DOHH2 (cell line): Measurements from ENCODE around the gene TULP3.

Experiments used
- H3F3A ChIP-seq: fragments of 200-600 bp; sonication (generic), shearing (Covaris generic); 2 replicates; pipeline ENCODE4 v1.6.0; 2016; ENCODE audit warnings: antibody characterized with exemption, mild to moderate bottlenecking; ENCODE audit not compliant: control insufficient read depth, insufficient read depth
- H3K27ac ChIP-seq: fragments of 200-600 bp; sonication (generic); 2 replicates; pipeline ENCODE4 v1.5.1; 2014; ENCODE audit warnings: low read depth, mild to moderate bottlenecking, low read length, moderate library complexity
- H3K27me3 ChIP-seq: fragments of 200-600 bp; sonication (generic); 2 replicates; pipeline ENCODE4 v1.6.1; 2014; ENCODE audit warnings: mild to moderate bottlenecking, low read length, mixed read lengths; ENCODE audit not compliant: control insufficient read depth
- H3K36me3 ChIP-seq: fragments of 200-600 bp; sonication (generic); 2 replicates; pipeline ENCODE4 v1.6.1; 2014; ENCODE audit warnings: mild to moderate bottlenecking, low read length, moderate library complexity, mixed read lengths; ENCODE audit not compliant: control insufficient read depth
- H3K4me1 ChIP-seq: fragments of 200-600 bp; sonication (generic); 2 replicates; pipeline ENCODE4 v1.6.1; 2014; ENCODE audit warnings: mild to moderate bottlenecking, low read length, mixed read lengths; ENCODE audit not compliant: control insufficient read depth
- H3K4me2 ChIP-seq: fragments of 200-600 bp; sonication (generic); 2 replicates; pipeline ENCODE4 v1.6.0; 2014; ENCODE audit warnings: mild to moderate bottlenecking, low read length, moderate library complexity
- H3K4me3 ChIP-seq: fragments of 200-600 bp; sonication (generic); 2 replicates; pipeline ENCODE4 v1.5.1; 2014; ENCODE audit warnings: mild to moderate bottlenecking, low read length, mixed read lengths
- H3K79me2 ChIP-seq: fragments of 200-600 bp; sonication (generic); 2 replicates; pipeline ENCODE4 v1.6.1; 2014; ENCODE audit warnings: mild to moderate bottlenecking, low read length, mixed read lengths; ENCODE audit not compliant: control insufficient read depth
- H3K9me2 ChIP-seq: fragments of 200-600 bp; sonication (generic); replicated peaks from 2 replicates; pipeline ENCODE4 v1.6.1; 2014; ENCODE audit warnings: mild to moderate bottlenecking, low read length, mixed read lengths; ENCODE audit not compliant: control insufficient read depth
- H3K9me3 ChIP-seq: fragments of 200-600 bp; sonication (generic); 2 replicates; pipeline ENCODE4 v1.6.1; 2014; ENCODE audit warnings: antibody characterized with exemption, low read length, mixed read lengths; ENCODE audit not compliant: control insufficient read depth, insufficient read depth
- H4K20me1 ChIP-seq: fragments of 200-600 bp; sonication (generic); 2 replicates; pipeline ENCODE4 v1.6.0; 2014; ENCODE audit warnings: low read depth, mild to moderate bottlenecking, antibody characterized with exemption, low read length, moderate library complexity; ENCODE audit not compliant: control insufficient read depth, insufficient read depth
- CTCF ChIP-seq: fragments of 200-600 bp; sonication (generic); IDR thresholded peaks from one replicate; pipeline ENCODE4 v1.5.1; 2014; ENCODE audit warnings: antibody characterized with exemption, mild to moderate bottlenecking, low read depth, low read length; ENCODE audit not compliant: poor library complexity, severe bottlenecking
- EZH2phosphoT487 ChIP-seq: fragments of 200-600 bp; sonication (generic); IDR thresholded peaks from 2 replicates; pipeline ENCODE4 v1.6.1; 2017; ENCODE audit warnings: borderline replicate concordance, mild to moderate bottlenecking, antibody characterized with exemption, low read length, moderate library complexity, mixed read lengths

TULP3 gene

DNA sequence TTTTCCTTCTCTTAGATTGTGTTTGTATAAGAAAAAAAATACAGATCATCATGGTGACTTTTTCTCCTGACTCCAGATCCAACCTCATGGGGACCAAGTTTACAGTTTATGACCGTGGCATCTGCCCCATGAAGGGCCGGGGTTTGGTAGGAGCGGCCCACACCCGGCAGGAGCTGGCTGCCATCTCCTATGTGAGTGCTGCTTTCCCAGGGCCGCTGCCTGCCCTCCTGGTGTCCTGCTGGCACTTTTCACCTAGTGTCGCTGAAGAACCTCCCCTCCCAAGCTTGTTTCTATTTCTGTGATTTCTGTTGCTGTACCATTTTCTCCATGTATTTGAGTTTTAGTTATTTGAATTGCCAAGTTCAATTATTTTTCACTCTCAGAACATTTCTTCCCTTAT lies 43.7 kb downstream of the TULP3 start:
- H3K9me2 ChIP-seq = no peaks in the 10 kb centered on the region
- no peak overlapping the region for H3K27ac ChIP-seq
- H3F3A ChIP-seq = no peaks in the 10 kb centered on the region
- peaks cover 23% of the 10 kb centered on the region; the same call in 1 of the 2 replicates for H3K36me3 ChIP-seq
- H3K79me2 ChIP-seq = no peaks in the 10 kb centered on the region
- no peaks in the 10 kb centered on the region for H4K20me1 ChIP-seq
- TF ChIP-seq CTCF (no peak), EZH2phosphoT487 (no peak)
- H3K27me3 ChIP-seq = no peaks in the 10 kb centered on the region
- H3K4me3 ChIP-seq = no peak overlapping the region
- H3K4me1 ChIP-seq = no peaks in the 10 kb centered on the region
- H3K9me3 ChIP-seq = no peaks in the 10 kb centered on the region
- H3K4me2 ChIP-seq = no peak overlapping the region

- Histone ChIP-seq H3F3A (no peaks in the 10 kb centered on the region), H3K4me1 (no peaks in the 10 kb centered on the region), H3K27me3 (no peaks in the 10 kb centered on the region), H3K4me2 (no peak overlapping the region), H3K9me2 (no peaks in the 10 kb centered on the region), H3K36me3 (peaks cover 22% of the 10 kb centered on the region; the same call in 1 of the 2 replicates), H3K79me2 (no peaks in the 10 kb centered on the region), H3K9me3 (no peaks in the 10 kb centered on the region), H4K20me1 (no peaks in the 10 kb centered on the region), H3K4me3 (no peak overlapping the region), H3K27ac (no peak overlapping the region)
- no peak for TF ChIP-seq CTCF
- no peak for TF ChIP-seq EZH2phosphoT487
Measured at GRCh38 chr12:2936301-2936700, 45.6 kb downstream of the TULP3 start.

GRCh38 chr12:2937500-2937899 lies 46.8 kb downstream of the TULP3 start:
- Histone ChIP-seq H3K9me2 (no peaks in the 10 kb centered on the region), H3K4me3 (no peak overlapping the region), H3K27me3 (no peaks in the 10 kb centered on the region), H3K79me2 (no peaks in the 10 kb centered on the region), H3K4me2 (no peak overlapping the region), H3F3A (no peaks in the 10 kb centered on the region), H3K4me1 (no peaks in the 10 kb centered on the region), H3K27ac (no peak overlapping the region), H3K9me3 (no peaks in the 10 kb centered on the region), H3K36me3 (peaks cover 18% of the 10 kb centered on the region; the same call in 1 of the 2 replicates), H4K20me1 (no peaks in the 10 kb centered on the region)
- TF ChIP-seq EZH2phosphoT487 = no peak
- no peak for TF ChIP-seq CTCF
